Subcutaneous adipose tissue (tissue), 4 donors: ENCODE data around the gene KLHL3. TPM values are rescaled to one million over a fixed set of nuclear protein-coding genes. Genes with fewer than 3 reads are reported as not detected.

ENCODE experiments used
- total RNA-seq, 4 donors: library from RNA; depleted of rRNA; stranded (reverse); fragments of >200 nt; gene quantifications; one replicate each; pipeline ENCODE4 v1.1.0, GENCODE V29; 2016
- TF ChIP-seq, protein P1 (sequence below): fragments of 450-650 bp; IDR thresholded peaks from one replicate; pipeline ENCODE4 v1.5.1; 2016; ENCODE audit warnings: low read depth, mild to moderate bottlenecking, control low read depth, antibody characterized with exemption, moderate library complexity

Gene KLHL3
- total RNA-seq, 4 donors from 2014 or later = 3.1 to 18.5 (median 7.2) TPM

DNA sequence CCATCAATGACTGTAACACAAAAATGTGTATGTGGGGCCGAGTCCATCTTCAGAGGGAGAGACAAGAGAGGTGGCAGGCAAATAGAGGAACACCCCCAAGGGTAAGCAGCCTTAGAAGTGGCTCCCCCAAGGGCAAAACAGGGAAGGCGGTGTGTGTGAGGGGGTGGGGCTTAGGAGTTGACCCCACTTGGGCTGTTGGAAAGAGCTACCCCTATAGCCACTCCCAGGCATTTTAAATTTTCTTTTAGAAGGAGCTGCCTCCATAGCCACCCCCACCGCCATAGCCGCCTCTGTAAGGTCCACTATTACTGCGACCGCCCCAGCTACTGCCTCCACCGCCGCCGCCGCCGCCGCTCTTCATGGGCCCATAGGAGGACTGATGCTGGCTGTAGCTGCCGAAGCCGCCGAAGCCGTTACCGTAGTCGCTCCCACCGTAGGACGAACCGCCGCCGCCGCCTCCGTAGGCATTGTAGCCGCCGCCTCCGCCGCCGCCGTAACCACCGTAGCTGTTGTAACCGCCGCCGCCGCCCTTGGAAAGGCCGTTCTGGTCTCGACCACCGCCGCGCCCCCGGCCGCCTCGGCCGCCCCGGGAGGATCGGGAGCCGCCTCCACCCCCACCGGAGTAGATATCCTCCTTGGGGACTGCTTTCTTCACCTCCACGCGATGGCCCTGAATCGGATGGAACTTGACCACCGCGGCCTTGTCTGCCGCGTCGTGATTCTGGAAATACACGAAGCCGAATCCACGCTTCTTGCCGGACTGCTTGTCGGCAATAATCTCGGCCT lies 17.2 kb upstream of the KLHL3 start:
- TF ChIP-seq, protein P1, sequence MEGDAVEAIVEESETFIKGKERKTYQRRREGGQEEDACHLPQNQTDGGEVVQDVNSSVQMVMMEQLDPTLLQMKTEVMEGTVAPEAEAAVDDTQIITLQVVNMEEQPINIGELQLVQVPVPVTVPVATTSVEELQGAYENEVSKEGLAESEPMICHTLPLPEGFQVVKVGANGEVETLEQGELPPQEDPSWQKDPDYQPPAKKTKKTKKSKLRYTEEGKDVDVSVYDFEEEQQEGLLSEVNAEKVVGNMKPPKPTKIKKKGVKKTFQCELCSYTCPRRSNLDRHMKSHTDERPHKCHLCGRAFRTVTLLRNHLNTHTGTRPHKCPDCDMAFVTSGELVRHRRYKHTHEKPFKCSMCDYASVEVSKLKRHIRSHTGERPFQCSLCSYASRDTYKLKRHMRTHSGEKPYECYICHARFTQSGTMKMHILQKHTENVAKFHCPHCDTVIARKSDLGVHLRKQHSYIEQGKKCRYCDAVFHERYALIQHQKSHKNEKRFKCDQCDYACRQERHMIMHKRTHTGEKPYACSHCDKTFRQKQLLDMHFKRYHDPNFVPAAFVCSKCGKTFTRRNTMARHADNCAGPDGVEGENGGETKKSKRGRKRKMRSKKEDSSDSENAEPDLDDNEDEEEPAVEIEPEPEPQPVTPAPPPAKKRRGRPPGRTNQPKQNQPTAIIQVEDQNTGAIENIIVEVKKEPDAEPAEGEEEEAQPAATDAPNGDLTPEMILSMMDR = no peak

DNA sequence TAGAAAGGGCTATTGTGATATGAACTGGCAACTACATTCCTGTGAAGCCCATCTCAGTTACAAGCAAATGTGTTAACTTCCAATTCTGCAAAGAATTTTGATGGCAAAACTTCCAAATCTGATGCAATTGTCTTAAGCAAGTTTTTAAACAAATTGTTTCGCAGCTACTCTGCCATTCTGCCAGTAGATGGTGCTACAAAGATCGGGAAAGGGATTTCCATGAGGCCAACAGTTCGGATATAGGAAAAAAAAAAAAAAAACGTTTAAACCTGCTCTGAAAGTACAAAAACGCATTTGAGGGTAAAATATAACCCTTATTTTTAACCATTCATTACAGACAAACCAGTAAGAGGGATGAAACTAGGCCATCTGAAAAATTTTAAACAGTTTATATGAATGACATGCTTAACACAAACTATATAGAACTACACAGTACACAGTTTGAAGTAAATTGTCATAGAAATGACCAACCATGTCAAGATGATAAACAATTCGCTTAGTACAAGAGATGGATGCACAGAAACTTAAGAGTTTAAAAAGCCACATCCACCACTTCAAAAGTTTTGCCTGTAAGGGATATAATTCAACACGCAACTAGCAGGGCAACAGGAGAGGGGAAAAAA lies 16.1 kb upstream of the KLHL3 start:
- TF ChIP-seq, protein P1 = no peak

DNA sequence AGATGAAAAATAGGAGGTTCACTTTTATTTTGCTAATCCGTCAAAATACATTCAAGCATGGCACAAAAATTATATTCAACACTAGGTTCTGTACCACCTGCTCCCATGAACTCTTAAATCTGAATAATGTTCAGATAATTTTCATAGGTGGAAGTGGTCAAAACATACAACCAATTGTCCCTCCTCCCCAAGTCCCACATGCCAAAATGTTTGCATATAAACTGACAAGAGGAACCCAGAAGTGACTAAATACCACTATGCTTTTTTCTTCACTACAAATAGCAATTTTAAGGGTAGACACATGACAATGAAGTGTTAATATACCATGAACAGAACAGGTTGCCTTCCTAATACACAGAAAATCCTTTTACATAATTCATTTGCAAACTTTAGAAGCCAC lies 14.5 kb upstream of the KLHL3 start:
- TF ChIP-seq, protein P1 = no peak

DNA sequence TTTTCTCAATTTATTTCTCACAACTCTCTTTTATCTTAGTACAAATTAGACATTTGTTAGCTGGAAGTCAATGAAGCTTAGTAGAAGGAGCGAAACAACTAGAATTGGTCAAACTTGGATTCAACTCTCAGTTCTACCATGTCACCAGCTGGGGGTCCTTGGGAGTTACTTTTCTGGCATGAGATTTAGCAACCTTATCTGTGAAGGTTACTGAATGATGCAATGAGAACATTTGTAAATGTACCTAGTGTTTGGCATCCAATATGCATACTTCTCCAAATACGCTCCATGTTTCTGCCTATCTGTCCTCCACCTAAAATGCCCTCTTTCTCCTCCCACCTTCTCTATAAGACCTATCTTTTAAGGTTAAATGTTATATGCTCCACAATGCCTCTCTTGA lies 12.0 kb upstream of the KLHL3 start:
- TF ChIP-seq, protein P1 = no peak

DNA sequence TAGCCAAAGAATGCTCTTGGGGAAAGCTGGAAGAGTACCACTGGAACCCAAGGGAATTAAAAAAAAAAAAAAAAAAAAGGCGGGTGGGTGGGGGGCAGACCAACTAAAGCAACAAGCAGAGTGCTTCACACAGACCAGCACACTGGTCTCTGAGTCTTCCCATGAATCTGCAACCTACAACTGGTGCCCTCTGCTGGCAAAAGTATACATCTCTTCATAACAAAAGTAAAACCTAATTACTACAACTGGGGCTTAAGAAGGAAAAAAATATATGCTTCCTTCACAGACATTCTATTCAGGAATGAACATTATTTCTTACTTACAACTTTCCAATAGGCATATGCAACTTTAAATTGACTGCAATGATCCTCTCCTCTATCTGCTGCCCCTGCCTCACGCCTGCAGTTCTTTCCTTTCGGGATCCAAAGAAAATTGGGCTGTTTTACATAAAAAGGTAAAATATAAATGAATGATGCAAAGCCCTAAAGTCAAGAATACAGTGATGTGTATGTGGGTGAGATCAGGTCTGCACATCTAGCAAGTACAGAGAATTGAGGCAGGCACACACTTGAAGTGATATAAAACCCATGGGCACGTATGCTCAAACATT lies 7.2 kb upstream of the KLHL3 start:
- TF ChIP-seq, protein P1 = no peak

DNA sequence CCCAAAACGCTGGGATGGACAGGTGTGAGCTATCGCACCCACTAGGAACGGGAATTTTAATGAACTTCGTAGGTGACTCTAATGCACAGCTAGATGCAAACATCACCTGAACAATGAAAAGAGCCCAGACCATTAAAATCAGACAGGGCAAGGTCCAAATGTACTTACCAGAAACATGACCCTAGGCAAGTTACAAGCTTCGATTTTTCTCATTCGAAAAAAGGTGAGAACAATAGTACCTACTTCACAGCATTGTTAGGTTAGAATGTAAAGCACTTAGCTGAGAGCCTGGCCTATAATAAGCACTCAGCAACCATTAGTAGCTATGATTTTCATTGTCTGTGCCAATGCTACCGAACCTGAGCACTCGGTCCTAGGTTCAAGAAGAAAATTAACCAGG lies 5.8 kb upstream of the KLHL3 start:
- TF ChIP-seq, protein P1 = no peak

DNA sequence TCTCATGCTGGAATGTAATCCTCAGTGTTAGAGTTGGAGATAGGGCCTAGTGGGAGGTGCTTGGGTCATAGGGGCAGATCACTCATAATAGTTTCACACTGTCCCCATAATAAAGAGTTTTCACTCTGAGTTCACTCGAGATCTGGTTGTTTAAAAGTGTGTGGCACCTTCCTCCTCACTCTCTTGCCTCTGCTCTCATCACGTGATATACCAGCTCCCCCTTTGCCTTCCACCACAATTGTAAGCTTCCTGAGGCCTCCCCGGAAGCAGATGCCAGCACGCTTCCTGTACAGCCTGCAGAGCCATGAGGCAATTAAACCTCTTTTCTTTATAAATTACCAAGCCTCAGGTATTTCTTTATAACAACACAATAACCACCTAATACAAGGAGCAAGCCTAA lies 3.8 kb upstream of the KLHL3 start:
- TF ChIP-seq, protein P1 = no peak
